Measurements from ENCODE around the gene DENND1A. TPM values are rescaled to one million over a fixed set of nuclear protein-coding genes. Genes with fewer than 3 reads are reported as not detected.
A peak's percentile ranks its signal among the peaks of the same experiment; 100 is the strongest.
"Not testable (repeated sequence)": the region's sequence is repeated elsewhere in the genome, so short reads cannot be mapped to it uniquely, and the experiment has no call there.

The DENND1A gene
- total RNA-seq, 1 donor from 2014 or later: 13.6 TPM

DNA sequence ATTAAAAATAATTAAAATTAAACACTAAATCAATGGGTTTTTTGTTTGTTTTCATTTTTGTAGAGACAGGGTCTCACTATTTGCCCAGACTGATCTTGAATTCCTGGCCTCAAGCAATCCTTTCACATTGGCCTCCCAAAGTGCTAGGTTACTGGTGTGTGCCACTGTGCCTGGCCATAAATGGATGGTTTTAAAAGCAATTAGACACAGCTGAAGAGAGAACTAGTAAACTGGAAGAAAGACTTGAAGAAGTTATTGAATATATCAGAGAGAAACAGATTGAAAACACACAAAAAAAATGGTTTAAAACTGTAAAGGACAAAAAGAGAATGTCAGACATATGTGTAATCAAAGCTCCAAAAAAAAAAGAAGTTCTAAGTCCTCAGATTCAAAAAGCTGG lies 83.0 kb downstream of the DENND1A start:
- DNase-seq (ENCODE audit: missing footprints) (no peak), ATAC-seq (no peak)
- intact Hi-C loops (cut with DNase I): no loop called here

GRCh38 chr9:123843703-123844102 lies 86.2 kb downstream of the DENND1A start:
- no peak for ATAC-seq
- intact Hi-C loops (cut with DNase I): no loop called here

DNA sequence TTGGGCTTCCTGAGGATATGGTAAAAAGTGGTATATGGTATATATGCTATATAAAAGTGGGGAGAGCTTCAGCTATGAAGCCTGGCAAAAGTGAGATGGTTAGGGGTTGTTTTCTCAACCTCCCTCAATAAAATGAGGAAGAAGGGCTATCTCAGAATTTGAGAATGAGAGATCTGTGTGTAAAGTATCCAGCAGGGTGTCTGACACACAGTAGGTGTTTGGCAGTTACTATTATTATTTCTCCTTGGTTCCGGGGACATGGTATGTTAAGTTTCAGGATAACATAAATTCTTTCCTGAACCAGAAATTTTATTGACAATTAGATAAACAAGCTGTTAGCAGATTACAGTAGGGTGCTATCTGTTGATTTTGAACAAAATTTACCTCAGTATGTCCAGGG lies 94.1 kb downstream of the DENND1A start:
- DNase-seq (ENCODE audit: missing footprints) (no peak), ATAC-seq (no peak)
- intact Hi-C loops (cut with DNase I): no loop called here

More at GRCh38 chr9:123843703-123844102, 86.2 kb downstream of the DENND1A start:
- DNase-seq (ENCODE audit: missing footprints): no peak

DNA sequence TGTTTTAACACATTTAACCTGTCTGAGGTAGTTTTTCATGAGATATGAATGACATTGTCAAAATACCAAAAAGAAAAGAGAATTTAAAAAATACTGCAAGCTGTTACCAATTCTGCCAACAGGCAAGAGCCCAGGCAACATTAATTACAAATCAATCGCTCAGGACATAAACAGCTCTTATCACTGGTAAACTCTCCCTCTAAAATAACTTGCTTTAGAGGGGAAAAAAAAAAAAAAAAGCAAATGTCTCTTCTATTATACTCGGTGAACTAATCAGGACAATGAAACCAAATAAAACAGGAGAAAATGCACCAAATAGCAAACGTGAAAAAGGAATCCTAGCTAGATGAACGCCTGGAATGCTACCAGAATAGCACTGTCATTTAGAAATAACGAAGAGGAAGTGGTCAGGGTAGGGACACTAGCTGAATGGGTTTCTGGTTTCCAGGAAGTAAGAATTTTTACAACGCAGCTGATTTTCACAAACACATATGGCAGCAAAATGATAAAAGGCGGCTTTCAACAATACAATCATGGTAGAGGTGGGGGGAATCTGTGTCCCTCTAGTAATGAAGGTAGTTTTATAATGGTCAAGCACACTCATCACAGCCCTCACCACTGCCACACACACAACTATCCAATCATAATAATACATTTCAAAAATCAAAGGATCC lies 94.9 kb downstream of the DENND1A start:
- intact Hi-C loops (cut with DNase I): no loop called here
- DNase-seq (ENCODE audit: missing footprints) (no peak), ATAC-seq (peak; percentile 57)

DNA sequence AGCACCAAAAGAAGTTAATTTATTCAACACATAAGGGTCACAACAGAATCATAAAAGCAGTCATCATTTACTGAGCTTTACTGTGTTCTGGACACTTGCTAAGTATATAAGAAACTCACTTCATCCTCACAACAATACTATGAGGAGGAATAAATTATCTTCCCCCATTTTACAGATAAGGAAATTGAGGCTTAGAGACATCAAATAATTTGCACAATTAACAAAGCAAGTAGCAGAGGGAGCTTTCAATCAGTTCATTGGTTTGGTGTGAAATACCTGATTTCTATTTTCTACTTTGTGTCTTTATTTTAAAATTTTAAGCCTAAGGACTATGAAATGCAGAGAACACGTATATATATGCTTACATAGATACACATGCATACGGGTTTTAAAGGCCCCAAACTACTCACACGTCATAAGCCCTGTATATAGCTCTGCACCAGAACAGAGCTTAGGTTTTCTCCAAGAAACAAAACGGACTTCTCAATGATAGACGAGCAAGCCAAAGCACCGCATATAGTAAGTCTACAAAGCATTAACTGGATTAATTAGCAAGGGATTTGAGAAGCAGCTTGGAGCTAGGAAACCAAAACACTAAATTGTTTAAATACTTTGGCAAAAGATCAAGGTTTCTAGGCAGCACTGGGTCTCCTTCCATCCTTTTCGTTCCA lies 95.6 kb downstream of the DENND1A start:
- DNase-seq (ENCODE audit: missing footprints) (no peak), ATAC-seq (no peak)
- intact Hi-C loops (cut with DNase I): no loop called here

DNA sequence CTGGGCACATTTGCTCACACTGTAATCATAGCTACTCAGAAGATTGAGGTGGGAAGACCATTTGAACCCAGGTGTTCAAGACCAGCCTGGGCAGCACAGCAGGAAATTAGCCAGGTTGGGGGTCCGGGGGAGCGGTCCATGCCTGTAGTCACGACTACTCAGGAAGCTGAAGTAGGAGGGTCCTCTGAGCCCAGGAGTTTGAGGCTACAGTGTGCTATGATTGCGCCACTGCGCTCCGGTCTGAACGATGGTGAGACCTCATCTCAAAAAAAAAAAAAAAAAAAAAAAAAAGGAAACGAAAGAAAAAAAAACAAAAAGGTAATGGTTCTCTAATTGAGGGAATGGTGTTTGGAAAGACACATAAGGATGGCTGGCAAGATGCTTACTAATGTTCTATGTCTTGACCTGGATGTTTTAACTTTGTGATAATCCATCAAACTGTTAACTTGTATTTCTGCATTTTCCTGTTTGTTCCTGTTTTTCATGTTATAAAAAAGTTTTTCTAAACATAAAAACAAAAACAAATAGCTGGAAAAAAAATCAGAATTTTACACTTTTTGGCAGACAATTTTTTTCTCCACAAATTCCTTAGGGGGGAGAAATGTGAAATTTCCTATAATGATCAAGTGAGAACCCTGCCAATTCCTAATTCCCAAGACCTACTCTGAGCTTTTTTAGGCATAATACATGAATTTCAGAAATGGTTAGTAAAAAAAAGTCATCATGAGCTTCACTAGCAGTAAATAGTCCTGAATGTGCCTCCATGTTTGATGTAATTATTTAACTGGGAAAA lies 96.9 kb downstream of the DENND1A start:
- intact Hi-C loops (cut with DNase I): no loop called here
- ATAC-seq (no peak), DNase-seq (ENCODE audit: missing footprints) (no peak)

DNA sequence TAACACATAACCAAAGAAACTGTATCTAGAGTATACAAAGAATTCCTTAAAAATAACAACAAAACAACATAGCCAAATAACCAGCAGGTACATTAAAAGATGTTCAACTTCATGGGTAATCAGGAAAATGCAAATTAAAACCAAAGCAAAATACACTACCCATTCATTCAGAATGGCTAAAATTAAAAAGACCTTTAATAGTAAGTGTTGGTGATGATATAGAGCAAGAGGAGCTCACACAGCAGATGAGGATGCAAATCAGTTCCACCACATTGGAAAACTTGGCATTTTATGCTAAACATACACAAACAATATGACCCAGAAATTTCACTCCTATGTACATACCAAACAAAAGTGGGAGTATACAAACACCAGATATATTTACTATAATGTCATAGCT lies 97.8 kb downstream of the DENND1A start:
- intact Hi-C loops (cut with DNase I): no loop called here
- no peak for ATAC-seq
- DNase-seq (ENCODE audit: missing footprints): no peak

DNA sequence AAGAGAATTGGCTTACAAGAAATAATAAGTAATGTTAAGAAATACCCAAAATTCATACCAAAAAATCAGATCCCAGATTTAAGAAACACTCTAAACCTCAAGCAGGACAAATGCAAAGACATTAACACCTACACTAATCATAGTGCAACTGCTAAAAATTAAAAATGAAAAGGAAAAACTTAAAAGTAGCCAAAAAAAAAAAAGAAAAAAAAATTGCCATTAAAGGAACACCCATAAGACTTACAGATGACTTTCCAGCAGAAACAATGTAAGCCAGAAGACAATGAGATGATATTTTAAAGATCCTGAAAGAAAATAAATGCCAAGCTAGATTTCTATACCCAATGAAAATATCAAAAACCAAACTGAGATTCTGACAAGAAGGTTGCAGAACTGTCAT lies 101.5 kb downstream of the DENND1A start:
- no peak for DNase-seq (ENCODE audit: missing footprints)
- no peak for ATAC-seq
- intact Hi-C loops (cut with DNase I): no loop called here

DNA sequence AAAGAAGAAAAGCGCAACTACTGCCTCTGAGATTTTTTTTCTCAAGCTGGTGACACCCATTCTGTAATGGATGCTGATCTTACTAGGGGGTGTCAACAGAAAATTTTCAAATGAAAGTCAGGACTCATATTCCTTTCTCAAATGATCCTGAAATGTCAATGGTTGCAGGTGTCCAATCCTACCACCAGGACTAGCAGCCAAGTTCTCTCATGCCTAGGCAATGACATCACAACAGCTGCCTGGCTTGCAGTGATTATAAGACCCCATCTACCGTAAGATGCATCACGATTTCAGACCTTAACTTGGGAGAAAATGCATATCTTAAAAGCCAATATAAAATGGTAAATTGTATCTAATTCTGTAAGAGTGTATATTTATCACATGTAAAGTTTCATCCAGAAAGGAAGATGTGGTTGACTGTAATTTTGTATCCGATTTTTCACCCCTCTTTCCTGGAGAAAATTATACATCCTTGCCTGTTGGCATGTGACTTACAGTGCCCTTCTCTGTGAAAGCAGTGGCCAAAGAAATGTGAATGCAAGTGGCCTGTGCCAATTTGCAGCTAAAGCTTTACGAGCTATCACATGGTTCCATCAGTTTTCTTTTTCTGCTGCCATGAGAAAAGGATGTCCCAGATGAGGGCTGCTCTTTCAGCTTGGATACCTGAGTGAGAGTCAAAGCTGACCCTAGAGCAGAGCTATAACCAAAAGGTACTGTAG lies 104.4 kb downstream of the DENND1A start:
- ATAC-seq (no peak), DNase-seq (ENCODE audit: missing footprints) (no peak)
- intact Hi-C loops (cut with DNase I): no loop called here

- intact Hi-C loops (cut with DNase I): no loop called here
- ATAC-seq (no peak), DNase-seq (ENCODE audit: missing footprints) (no peak)
Measured at GRCh38 chr9:123823194-123823947, 106.6 kb downstream of the DENND1A start.

DNA sequence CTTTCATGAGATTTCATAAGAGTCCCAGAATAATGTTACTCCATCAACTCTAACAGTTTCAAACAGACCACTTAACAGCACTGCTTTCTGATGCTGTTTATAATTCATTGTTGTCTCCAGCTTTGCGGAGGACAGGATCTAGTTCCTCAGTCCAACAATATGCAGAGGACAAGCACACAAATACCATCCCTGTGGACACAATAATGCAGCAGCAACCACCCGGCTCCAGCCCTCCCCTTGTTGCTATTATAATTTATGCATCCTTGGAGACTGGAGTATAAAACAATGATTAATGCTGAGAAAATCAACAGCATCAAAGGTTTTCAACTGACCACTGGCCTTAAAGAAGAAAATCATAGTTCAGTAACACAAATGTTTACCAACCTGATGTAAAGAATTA lies 108.3 kb downstream of the DENND1A start:
- ATAC-seq (no peak), DNase-seq (ENCODE audit: missing footprints) (no peak)
- intact Hi-C loops (cut with DNase I): no loop called here

DNA sequence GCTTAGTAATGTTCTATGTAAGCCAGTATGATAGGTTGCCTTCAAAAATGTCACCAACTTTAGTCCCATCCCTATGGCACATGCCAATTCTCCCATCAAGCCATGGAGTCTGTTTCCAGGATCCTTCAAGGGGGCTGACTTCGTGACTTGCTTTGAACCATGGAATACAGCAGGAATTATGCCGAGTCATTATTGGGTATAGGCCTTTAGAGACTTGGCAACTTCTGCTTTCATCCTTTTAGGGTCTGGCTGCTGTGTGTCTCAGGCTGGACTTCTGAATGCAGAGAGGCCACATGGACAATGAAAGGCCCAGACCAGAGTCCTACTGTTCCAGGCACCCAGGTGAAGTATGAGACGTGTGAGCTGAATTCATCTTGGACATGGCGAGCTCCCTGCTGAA lies 109.8 kb downstream of the DENND1A start:
- DNase-seq (ENCODE audit: missing footprints) (no peak), ATAC-seq (no peak)
- intact Hi-C loops (cut with DNase I): no loop called here

GRCh38 chr9:123816817-123817472 lies 113.0 kb downstream of the DENND1A start:
- ATAC-seq (no peak), DNase-seq (ENCODE audit: missing footprints) (no peak)
- intact Hi-C loops (cut with DNase I): no loop called here

DNA sequence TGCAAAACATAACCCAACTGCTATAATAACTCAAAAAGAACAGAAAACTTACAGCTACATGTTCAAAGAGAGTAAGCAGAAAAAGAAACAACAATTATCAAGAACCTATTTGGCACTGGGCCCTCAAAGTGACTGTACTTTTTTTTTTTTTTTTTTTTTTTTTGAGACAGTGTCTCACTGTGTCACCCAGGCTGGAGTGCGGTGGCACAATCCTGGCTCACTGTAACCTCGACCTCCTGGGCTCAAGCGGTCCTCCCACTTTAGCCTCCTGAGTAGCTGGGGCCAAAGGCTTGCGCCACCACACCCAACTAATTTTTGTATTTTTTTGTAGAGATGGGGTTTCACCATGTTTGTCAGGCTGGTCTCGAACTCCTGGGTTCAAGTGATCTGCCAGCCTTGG lies 114.1 kb downstream of the DENND1A start:
- DNase-seq (ENCODE audit: missing footprints); ATAC-seq; intact Hi-C loops (cut with DNase I): not testable (repeated sequence)

GRCh38 chr9:123814496-123814895 lies 115.4 kb downstream of the DENND1A start:
- ATAC-seq: no peak
- no peak for DNase-seq (ENCODE audit: missing footprints)
- intact Hi-C loops (cut with DNase I): no loop called here

- intact Hi-C loops (cut with DNase I): no loop called here
- ATAC-seq (no peak), DNase-seq (ENCODE audit: missing footprints) (no peak)
Measured at GRCh38 chr9:123812984-123813383, 116.9 kb downstream of the DENND1A start.

DNA sequence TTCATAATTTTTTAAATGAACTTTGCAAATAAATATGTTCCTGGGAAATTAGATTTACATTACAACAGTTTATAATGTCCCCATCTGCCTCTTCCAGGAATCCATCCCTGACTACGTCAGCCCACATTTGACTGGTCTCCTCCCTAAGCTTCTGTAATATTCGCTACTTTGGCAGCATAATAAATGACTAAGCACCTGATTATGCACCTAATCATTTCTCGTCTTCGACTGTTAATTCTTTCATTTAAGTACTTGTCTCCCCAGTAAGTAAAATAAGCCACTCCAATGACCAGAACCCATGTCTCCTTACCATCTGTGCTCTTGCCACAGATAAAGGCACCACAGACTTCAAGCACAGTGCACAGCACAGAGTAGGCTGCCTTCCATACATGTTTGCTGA lies 122.7 kb downstream of the DENND1A start:
- intact Hi-C loops (cut with DNase I): no loop called here
- ATAC-seq (no peak), DNase-seq (ENCODE audit: missing footprints) (no peak)

GRCh38 chr9:123806829-123807228 lies 123.1 kb downstream of the DENND1A start:
- ATAC-seq: no peak
- intact Hi-C loops (cut with DNase I): no loop called here
- DNase-seq (ENCODE audit: missing footprints): no peak
